H9 (cell line): ENCODE measurements around the gene ABL2. TPM values are rescaled to one million over a fixed set of nuclear protein-coding genes. Genes with fewer than 3 reads are reported as not detected.

Source experiments
- DNase-seq: peaks from one replicate; pipeline ENCODE4 v3.0.0-alpha.2; 2017
- H2AFZ ChIP-seq: one replicate; pipeline ENCODE4 v1.6.1; 2013; ENCODE audit warnings: mild to moderate bottlenecking, low read length, control low read depth, moderate library complexity
- H2AK5ac ChIP-seq: 2 replicates; pipeline ENCODE4 v1.6.1; 2013; ENCODE audit warnings: low read length, control low read depth, mixed read lengths; ENCODE audit not compliant: insufficient read length
- H2BK120ac ChIP-seq: one replicate; pipeline ENCODE4 v1.6.1; 2013; ENCODE audit warnings: low read depth, mild to moderate bottlenecking, low read length, control low read depth, inconsistent platforms; ENCODE audit not compliant: poor library complexity, severe bottlenecking
- H2BK12ac ChIP-seq: 2 replicates; pipeline ENCODE4 v1.6.1; 2013; ENCODE audit warnings: low read length, control low read depth, mixed read lengths, low read depth; ENCODE audit not compliant: insufficient read length
- H2BK15ac ChIP-seq: 2 replicates; pipeline ENCODE4 v1.6.1; 2013; ENCODE audit warnings: low read depth, low read length, control low read depth
- H2BK20ac ChIP-seq: one replicate; pipeline ENCODE4 v1.6.1; 2013; ENCODE audit warnings: low read depth, mild to moderate bottlenecking, low read length, control low read depth, inconsistent platforms; ENCODE audit not compliant: poor library complexity, severe bottlenecking
- H2BK5ac ChIP-seq: 2 replicates; pipeline ENCODE4 v1.6.1; 2013; ENCODE audit warnings: low read length, control low read depth, mixed read lengths; ENCODE audit not compliant: insufficient read length
- H3K14ac ChIP-seq: 2 replicates; pipeline ENCODE4 v1.6.1; 2013; ENCODE audit warnings: low read length, control low read depth; ENCODE audit not compliant: insufficient read depth
- H3K18ac ChIP-seq: 2 replicates; pipeline ENCODE4 v1.6.1; 2013; ENCODE audit warnings: low read depth, mild to moderate bottlenecking, mixed read lengths, low read length, control low read depth; ENCODE audit not compliant: insufficient read length
- H3K23ac ChIP-seq: 2 replicates; pipeline ENCODE4 v1.6.1; 2013; ENCODE audit warnings: low read length, control low read depth, mixed read lengths, low read depth; ENCODE audit not compliant: insufficient read length
- H3K23me2 ChIP-seq: 2 replicates; pipeline ENCODE4 v1.6.1; 2013; ENCODE audit warnings: low read depth, mild to moderate bottlenecking, mixed read lengths, low read length, control low read depth; ENCODE audit not compliant: insufficient read length, poor library complexity, severe bottlenecking
- H3K27ac ChIP-seq: 2 replicates; pipeline ENCODE4 v1.5.1; 2013; ENCODE audit warnings: low read length, control low read depth, mixed read lengths, low read depth; ENCODE audit not compliant: insufficient read length
- H3K27me3 ChIP-seq: 2 replicates; pipeline ENCODE4 v1.6.1; 2013; ENCODE audit warnings: low read length, control low read depth, inconsistent platforms; ENCODE audit not compliant: insufficient read depth
- H3K4ac ChIP-seq: 2 replicates; pipeline ENCODE4 v1.6.1; 2013; ENCODE audit warnings: low read depth, mild to moderate bottlenecking, control low read depth, inconsistent platforms, low read length, moderate library complexity
- H3K4me1 ChIP-seq: 2 replicates; pipeline ENCODE4 v1.6.1; 2013; ENCODE audit warnings: low read length, control low read depth, inconsistent platforms; ENCODE audit not compliant: insufficient read depth
- H3K4me2 ChIP-seq: 2 replicates; pipeline ENCODE4 v1.6.1; 2013; ENCODE audit warnings: low read length, control low read depth, mixed read lengths; ENCODE audit not compliant: insufficient read length, insufficient read depth
- H3K56ac ChIP-seq: 2 replicates; pipeline ENCODE4 v1.6.1; 2013; ENCODE audit warnings: low read depth, mild to moderate bottlenecking, mixed read lengths, low read length, control low read depth; ENCODE audit not compliant: insufficient read length
- H3K79me1 ChIP-seq: 2 replicates; pipeline ENCODE4 v1.6.1; 2013; ENCODE audit warnings: low read depth, mild to moderate bottlenecking, moderate library complexity, low read length, control low read depth, inconsistent platforms; ENCODE audit not compliant: insufficient read depth, poor library complexity, severe bottlenecking
- H3K79me2 ChIP-seq: 2 replicates; pipeline ENCODE4 v1.6.1; 2013; ENCODE audit warnings: low read length, control low read depth, inconsistent platforms; ENCODE audit not compliant: insufficient read depth
- H3K9ac ChIP-seq: 2 replicates; pipeline ENCODE4 v1.6.1; 2013; ENCODE audit warnings: low read length, control low read depth, mixed read lengths; ENCODE audit not compliant: insufficient read length; ENCODE audit errors: extremely low read depth
- H3K9me3 ChIP-seq: one replicate; pipeline ENCODE4 v1.6.1; 2013; ENCODE audit warnings: low read depth, low read length, inconsistent platforms; ENCODE audit not compliant: control insufficient read depth
- H3T11ph ChIP-seq: one replicate; pipeline ENCODE4 v1.6.1; 2013; ENCODE audit warnings: mild to moderate bottlenecking, low read length, control low read depth, inconsistent platforms
- H4K20me1 ChIP-seq: one replicate; pipeline ENCODE4 v1.6.1; 2013; ENCODE audit not compliant: control insufficient read depth, insufficient read length, insufficient read depth
- H4K5ac ChIP-seq: 2 replicates; pipeline ENCODE4 v1.6.1; 2013; ENCODE audit warnings: low read depth, mild to moderate bottlenecking, mixed read lengths, low read length, control low read depth; ENCODE audit not compliant: insufficient read length
- H4K8ac ChIP-seq: replicated peaks from 2 replicates; pipeline ENCODE4 v1.6.1; 2013; ENCODE audit warnings: low read length, control low read depth, mixed read lengths, low read depth; ENCODE audit not compliant: insufficient read length
- H4K91ac ChIP-seq: 2 replicates; pipeline ENCODE4 v1.6.1; 2013; ENCODE audit warnings: low read depth, mild to moderate bottlenecking, moderate library complexity, mixed read lengths, low read length, control low read depth; ENCODE audit not compliant: insufficient read length
- H3K27ac Mint-ChIP-seq, 3 experiments: 2 replicates in 2 of 3; 3 replicates in 1 of 3; pipeline ENCODE4 v1.8.0; 2020 to 2021; ENCODE audit warnings: mixed read lengths in 3 of 3, mild to moderate bottlenecking in 1 of 3, moderate library complexity in 1 of 3
- H3K27me3 Mint-ChIP-seq: 2 replicates; pipeline ENCODE4 v1.8.0; 2021; ENCODE audit warnings: low read depth, mild to moderate bottlenecking, moderate library complexity, mixed read lengths
- H3K36me3 Mint-ChIP-seq, 3 experiments: 2 replicates in 2 of 3; 3 replicates in 1 of 3; pipeline ENCODE4 v1.8.0; 2020 to 2021; ENCODE audit warnings: low read depth in 3 of 3, mixed read lengths in 3 of 3; ENCODE audit not compliant: insufficient read depth in 1 of 3
- H3K4me1 Mint-ChIP-seq, 2 experiments: 2 replicates each; pipeline ENCODE4 v1.8.0; 2020; ENCODE audit warnings: mixed read lengths in 2 of 2
- H3K4me3 Mint-ChIP-seq, 2 experiments: 2 replicates in 1 of 2; 3 replicates in 1 of 2; pipeline ENCODE4 v1.8.0; 2020 to 2021; ENCODE audit warnings: mild to moderate bottlenecking in 2 of 2, mixed read lengths in 2 of 2, moderate library complexity in 1 of 2
- H3K9me3 Mint-ChIP-seq, 2 experiments: 2 replicates in 1 of 2; 3 replicates in 1 of 2; pipeline ENCODE4 v1.8.0; 2020; ENCODE audit warnings: mild to moderate bottlenecking in 2 of 2, mixed read lengths in 2 of 2, moderate library complexity in 1 of 2
- WGBS: extraction: QIAGEN DNeasy Blood & Tissue Kit; methylation state at CpG from one replicate; pipeline ENCODE4 v1.1.7; 2013; ENCODE audit warnings: missing lambda C conversion rate, low lambda C conversion rate, mixed read lengths; ENCODE audit not compliant: insufficient read length; ENCODE audit errors: extremely low coverage; 5-methylcytosine and 5-hydroxymethylcytosine counted together
- total RNA-seq: library from RNA; stranded (reverse); gene quantifications from 2 replicates; pipeline ENCODE4 v1.2.1, GENCODE V29; 2021
- TF ChIP-seq, protein P1 (sequence below): fragments of 200-600 bp; sonication (generic); conservative IDR thresholded peaks from 3 replicates; pipeline ENCODE4 v1.8.0; 2021; ENCODE audit warnings: antibody characterized with exemption, mild to moderate bottlenecking

Gene ABL2
- total RNA-seq, 1 experiment from 2014 or later: 21.2 TPM

DNA sequence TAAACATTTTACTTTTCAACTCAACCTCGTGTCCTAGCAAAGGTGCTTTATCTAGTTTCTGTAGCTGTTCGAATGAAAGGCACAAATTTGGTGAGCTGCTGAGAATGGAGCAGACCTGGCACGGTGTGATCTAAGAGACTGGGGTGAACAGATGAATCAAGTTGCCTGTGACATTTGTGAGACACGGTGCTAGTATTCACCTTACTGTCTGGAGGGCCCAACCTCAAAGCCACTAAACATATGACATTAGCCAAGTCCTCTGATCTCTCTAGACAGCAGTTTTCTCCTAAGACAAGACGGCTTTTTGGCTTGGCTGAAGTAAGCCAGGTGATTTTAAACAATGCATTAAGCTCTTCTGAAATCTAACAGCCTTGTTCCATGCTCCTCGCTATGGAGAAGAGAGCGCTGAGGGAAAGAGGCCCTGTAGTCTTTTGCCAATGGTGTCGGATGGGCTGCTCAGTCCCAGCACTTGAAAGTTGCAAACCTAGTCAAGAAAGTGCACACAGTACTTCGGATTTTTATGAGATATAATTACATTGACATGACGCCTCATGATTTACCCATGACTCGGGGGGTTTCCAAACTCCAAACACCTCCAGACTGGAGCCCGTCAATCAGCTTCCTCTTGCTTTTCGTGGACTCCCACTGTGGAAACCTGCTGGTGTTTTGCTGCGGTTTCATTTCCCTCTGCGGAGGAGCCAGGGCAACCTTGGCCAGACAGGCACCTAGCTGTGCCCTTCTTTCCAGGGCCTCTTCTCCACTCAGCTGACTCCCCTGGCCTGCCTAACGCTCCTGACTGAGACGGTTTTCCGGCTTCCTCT is 148.4 kb downstream of the ABL2 start:
- no peak overlapping the region for H4K5ac ChIP-seq
- H3K9me3 ChIP-seq: no peaks in the 10 kb centered on the region
- H3K79me1 ChIP-seq: no peaks in the 10 kb centered on the region
- H3T11ph ChIP-seq: no peak overlapping the region
- H3K56ac ChIP-seq: no peak overlapping the region
- H2BK15ac ChIP-seq: no peak overlapping the region
- H3K4ac ChIP-seq: no peak overlapping the region
- Mint-ChIP-seq H3K4me1 (peaks cover 15 to 17% of the 10 kb centered on the region in 2 experiments), H3K9me3 (no peaks in the 10 kb centered on the region), H3K27ac (peak overlapping the region; percentile 57 to 90 (median 63)), H3K27me3 (0 out of 2 replicates have a peak, but pooled peaks cover 2% of the 10 kb centered on the region), H3K36me3 (peaks cover 0 to 7% (median 5%) of the 10 kb centered on the region in 3 experiments; a peak in 3 of 7 replicates), H3K4me3 (peak overlapping the region; percentile 76 to 94)
- H2BK20ac ChIP-seq: no peak overlapping the region
- DNase-seq: no peak
- H3K4me2 ChIP-seq: peak overlapping the region; percentile 67
- H2AFZ ChIP-seq: no peak overlapping the region
- no peak overlapping the region for H2BK12ac ChIP-seq
- H3K23ac ChIP-seq: no peak overlapping the region
- H3K18ac ChIP-seq: peak overlapping the region; percentile 9
- no peaks in the 10 kb centered on the region for H4K20me1 ChIP-seq
- H2BK120ac ChIP-seq: no peak overlapping the region
- H3K14ac ChIP-seq: peak overlapping the region; percentile 14; the same call in 1 of the 2 replicates
- H3K9ac ChIP-seq: peak overlapping the region; percentile 33
- H3K23me2 ChIP-seq: peaks cover 13% of the 10 kb centered on the region
- no peaks in the 10 kb centered on the region for H3K4me1 ChIP-seq
- WGBS: no CpG with 5 or more reads among the region's 18 CpGs
- no peak overlapping the region for H2AK5ac ChIP-seq
- H3K79me2 ChIP-seq: peaks cover 2% of the 10 kb centered on the region; the same call in 1 of the 2 replicates
- H4K91ac ChIP-seq: no peak overlapping the region
- TF ChIP-seq, protein P1, sequence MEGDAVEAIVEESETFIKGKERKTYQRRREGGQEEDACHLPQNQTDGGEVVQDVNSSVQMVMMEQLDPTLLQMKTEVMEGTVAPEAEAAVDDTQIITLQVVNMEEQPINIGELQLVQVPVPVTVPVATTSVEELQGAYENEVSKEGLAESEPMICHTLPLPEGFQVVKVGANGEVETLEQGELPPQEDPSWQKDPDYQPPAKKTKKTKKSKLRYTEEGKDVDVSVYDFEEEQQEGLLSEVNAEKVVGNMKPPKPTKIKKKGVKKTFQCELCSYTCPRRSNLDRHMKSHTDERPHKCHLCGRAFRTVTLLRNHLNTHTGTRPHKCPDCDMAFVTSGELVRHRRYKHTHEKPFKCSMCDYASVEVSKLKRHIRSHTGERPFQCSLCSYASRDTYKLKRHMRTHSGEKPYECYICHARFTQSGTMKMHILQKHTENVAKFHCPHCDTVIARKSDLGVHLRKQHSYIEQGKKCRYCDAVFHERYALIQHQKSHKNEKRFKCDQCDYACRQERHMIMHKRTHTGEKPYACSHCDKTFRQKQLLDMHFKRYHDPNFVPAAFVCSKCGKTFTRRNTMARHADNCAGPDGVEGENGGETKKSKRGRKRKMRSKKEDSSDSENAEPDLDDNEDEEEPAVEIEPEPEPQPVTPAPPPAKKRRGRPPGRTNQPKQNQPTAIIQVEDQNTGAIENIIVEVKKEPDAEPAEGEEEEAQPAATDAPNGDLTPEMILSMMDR: no peak
- H4K8ac ChIP-seq: no peak overlapping the region
- H3K27me3 ChIP-seq: no peaks in the 10 kb centered on the region
- no peak overlapping the region for H3K27ac ChIP-seq
- no peak overlapping the region for H2BK5ac ChIP-seq
